Middle frontal gyrus (tissue), 1 donor: Measurements from ENCODE around the gene NTSR1.

Source experiments
- DNase-seq: peaks from one replicate; pipeline ENCODE4 v3.0.0-alpha.2; 2015; ENCODE audit warnings: low spot score; ENCODE audit errors: extremely low spot score

NTSR1 gene

DNA sequence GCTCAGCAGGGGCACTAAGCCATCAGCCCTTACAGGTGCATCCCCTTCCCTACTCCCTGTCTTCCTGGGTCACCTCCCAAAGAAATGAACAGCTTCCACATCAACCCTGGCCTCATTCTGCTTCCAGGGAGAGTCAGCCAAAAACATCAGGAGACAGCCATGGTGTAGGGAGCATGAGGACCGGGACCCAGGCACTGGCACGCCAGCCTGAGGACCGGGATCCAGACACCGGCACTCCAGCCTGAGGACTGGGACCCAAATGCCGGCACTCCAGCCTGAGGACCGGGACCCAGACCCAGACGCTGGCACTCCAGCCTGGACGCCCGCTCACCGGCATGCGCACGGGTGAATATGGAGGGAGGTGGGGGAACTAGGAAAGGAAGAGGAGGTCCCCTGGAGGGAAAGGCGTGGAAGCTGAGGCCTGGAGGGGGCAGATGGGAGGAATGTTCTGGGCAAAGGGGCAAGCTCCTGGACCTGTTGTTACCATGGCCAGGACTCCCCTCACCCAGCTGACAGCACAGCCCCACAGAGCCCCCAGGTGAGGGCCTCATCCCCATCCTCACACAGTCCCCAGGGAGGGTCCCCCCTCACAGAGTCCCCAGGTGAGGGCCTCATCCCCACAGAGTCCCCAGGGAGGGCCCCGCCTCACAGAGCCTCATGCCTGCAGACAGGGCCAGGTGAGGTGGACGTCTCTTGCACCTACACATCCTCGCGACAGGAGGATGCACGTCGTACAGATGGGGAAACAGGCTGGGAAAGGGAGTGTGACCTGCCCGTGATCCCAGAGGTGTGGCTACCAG, 61.7 kb downstream of the NTSR1 start:
- no peak for DNase-seq

DNA sequence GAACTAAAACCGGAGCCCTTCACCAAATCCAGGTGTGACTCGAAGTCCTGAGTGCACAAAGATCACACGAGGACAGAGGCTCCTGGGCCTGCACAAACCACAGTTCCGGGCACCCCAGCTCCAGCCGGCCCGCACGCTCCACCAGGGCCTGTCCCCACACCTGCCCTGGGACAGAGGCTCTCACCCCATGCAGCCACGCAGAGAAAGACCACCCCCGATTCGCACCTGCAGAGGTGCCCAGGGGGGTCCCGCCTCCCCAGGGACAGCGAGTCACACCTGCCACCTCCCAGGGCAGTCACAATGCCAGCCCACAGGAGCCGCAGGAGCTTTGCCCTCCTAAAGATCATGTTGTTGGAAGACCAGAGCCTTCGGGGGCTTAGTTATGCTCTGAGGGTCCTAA, 62.3 kb downstream of the NTSR1 start:
- no peak for DNase-seq

DNA sequence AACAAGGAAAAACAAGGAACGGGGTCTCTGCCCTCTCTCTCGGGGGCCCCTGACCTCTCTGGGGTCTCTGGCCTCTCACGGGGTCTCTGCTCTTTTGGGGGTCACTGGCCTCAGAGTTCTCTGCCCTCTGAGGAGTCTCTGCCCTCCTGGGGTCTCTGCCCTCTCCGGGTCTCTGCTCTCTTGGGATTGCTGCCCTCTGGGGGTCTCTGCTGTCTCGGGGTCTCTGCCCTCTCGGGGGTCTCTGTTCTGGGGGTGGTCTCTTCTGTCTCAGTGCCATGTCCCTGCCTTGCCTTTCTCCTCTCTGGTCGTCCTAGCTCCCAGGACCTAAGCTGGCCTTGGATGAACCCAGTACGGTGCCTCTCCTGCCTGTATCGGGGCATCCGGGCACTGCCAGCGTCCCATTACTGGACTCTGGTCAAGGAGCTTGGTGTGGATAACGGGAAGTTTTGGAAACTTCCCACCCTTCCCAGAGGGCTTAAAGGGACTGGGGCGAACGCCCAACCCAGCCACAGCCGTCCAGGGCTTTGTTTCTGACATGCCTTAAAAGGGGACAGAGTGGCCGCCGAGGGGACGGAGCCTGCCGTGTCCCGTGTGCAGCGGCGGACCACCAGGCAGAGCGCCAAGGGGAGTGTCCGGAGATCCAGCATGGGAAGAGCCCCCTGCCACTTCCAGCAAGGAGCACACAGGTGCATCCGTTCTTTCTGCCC, 62.9 kb downstream of the NTSR1 start:
- no peak for DNase-seq

DNA sequence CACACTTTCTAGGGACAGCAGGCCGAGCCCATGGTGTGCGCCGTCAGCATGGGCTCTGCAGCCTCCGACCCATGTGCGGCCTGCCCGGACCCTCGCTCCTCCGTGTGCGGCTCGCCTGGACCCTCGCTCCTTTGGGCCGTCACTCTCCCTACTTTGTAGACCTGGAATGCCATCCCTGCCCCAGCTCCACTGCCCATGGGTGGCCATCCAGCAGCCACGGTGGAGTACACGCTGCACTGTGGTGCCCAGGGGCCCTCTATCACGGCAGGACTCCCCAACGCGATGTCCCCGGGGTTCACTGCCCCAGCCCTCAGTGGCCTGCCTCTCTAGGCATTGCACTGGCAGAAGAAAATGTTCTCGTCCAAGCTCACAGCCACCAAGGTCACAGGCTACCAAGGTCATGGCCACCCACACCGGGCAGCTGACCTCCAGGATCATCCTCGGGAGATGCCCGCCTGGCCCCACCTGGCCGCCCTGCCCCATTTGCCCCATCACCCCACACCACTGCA, 63.5 kb downstream of the NTSR1 start:
- DNase-seq: no peak

DNA sequence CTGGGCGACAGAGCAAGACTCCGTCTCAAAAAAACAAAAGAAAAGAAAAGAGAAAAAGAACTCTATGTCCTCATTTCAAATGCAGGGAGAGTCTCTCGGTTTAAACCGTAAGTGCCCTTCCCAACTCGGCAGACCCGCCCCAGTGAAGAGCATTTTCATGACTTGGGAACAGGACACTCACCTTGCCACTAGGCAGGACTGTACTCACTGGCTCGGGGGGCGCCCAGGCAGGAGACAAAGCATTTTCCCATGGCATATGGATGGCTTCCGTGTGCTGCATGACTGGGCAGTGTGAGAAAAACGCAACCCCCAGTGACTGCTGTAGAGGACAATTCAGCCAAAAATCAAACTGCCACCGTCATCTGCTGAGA, 64.0 kb downstream of the NTSR1 start:
- DNase-seq: no peak

DNA sequence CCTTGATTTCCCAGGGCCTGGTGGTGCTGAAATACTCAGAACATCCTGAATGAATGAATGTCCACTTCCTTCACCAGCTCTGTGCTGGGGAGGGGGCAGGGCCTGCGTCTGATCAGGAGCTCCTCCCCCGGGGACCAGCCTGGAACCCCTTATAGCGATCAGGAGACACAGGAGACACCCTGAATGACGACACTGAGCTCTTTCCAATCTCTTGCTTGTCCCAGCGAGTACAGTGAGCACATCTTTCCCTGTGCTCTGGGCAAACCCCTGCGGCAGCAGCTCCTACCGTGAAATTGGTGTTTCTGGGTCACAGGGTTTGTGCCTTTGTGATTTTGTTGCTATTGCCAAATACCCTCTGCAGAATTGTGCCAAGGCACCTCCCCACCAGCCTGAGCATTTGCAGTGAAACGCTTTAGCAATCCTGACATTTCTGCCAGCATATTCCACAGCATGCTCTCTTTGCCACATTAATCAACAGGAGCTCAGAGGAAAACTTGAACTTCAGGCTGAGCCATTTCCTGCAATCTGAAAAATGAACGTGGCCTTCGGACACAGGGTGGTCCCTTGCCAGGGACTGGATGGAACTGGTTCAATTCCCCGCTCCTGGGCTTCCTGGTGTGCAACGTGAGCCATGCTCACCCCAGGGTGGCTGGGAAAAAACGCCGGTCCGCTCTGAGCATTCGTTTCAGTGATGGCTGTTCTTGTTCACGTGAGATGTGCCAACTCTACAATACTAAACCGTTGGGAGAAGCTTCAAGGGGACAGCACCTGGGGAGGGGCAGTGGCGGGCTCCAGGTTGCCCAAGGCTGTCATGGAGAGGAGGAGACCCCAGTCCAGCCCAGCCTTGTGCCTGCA, 64.6 kb downstream of the NTSR1 start:
- DNase-seq: no peak

DNA sequence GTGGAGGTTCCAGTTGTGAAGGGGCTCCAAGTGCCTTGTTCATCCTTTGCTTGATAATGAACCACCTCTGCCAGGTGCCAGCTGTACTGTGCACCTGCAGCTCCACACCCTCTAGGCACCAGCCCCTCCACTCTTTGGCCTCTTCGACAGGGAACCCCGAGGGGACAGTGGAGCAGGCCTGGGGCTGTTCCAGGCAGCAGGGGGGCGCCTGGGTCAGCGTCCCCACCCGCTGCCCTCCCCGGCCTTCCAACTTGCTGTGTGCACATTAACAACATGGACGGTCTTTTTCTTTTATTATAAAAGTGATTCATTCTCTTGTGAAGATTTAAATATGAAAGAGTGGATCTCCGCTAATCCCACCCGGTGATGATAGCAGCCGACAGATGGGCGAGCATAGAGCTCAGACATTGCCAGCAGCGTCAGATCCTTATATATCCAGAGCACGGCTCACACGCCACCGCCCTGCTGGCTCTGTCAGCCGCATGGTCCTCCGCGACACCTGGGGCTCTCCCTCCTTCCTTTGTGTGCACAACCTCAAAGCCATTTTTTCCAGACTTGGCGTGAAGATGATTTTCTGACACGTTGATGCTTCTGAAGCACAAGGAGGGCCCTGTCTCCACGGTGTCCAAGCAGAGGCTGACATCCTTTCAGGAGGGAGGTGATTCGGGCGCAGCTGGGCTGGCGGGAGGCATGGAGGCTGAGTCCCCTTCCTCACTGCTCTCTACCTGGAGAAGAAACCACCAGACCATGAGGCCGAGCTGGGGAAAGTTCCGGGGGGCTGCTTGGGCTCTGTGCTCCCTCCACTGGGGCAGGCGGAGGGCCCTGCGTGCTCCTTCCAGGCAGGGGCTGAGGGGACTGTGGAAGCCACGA, 65.4 kb downstream of the NTSR1 start:
- no peak for DNase-seq

DNA sequence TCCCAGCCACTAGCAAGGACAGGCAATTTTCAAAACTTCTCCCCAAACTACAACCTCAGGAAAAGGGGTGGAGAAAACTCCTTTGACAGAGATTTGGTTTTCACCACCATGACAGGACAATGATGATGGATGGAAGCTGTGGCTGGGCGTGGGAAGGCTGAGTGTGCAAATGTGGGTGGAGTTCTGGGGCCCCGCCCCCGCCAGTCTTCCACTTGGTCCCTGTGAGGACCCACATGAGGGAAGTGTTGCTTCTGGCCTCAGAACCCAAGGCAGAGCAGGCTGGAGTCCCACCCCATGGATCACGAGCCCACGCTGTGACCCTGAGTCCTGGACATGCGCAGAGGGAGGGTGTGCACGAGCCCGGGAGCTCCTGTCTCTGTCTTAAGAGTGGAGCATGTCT, 66.1 kb downstream of the NTSR1 start:
- no peak for DNase-seq

DNA sequence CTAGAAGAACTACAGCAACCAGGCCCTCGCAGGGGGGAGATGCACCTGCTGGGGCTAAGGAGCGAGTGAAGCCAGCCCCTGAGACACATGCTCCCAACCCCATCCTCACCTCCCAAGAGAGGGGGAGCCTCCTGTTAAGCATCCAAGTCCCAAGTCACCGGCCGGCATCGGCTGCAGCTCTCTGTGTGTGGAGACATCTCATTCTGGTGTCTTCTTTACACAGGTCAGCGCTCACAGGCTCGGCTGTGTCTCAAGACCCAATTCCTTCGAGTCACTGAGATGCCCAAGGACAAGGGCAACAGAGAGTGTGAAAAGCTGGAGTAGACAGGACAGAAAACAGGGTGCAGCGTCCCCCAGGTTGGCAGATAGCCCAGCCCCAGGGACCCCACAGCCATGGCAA, 66.6 kb downstream of the NTSR1 start:
- DNase-seq: no peak

DNA sequence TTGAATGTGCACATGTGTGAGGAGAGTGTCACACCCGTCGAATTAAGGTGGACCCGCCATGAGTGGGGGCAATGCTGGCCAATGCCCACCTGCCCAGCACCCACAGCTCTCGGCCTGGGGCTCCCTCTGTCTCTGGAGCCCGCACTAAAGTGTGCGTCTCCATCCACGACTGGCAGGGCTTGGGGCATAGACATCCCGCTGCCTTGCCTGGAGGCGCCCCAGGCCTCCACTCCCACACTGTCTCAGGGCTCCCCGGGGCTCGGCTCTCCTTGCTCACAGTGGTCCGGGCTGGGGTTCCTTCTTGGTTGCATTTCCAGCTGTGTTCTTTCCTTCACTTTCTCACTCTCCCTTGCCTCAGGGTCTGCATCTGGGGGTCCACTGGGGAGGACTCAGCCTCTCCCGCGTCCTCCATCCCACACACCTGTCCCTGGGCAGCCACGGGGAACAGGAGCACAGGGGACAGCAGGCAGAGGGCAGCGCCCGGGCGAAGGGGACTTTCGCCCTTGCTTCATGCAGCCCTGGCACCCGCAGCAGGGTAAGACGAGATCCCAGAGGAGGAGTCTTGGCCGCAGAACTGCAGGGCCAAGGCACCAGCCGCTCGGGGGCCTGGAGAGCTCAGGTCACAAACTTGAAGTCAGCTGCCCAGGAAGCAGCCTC, 67.5 kb downstream of the NTSR1 start:
- DNase-seq: no peak

DNA sequence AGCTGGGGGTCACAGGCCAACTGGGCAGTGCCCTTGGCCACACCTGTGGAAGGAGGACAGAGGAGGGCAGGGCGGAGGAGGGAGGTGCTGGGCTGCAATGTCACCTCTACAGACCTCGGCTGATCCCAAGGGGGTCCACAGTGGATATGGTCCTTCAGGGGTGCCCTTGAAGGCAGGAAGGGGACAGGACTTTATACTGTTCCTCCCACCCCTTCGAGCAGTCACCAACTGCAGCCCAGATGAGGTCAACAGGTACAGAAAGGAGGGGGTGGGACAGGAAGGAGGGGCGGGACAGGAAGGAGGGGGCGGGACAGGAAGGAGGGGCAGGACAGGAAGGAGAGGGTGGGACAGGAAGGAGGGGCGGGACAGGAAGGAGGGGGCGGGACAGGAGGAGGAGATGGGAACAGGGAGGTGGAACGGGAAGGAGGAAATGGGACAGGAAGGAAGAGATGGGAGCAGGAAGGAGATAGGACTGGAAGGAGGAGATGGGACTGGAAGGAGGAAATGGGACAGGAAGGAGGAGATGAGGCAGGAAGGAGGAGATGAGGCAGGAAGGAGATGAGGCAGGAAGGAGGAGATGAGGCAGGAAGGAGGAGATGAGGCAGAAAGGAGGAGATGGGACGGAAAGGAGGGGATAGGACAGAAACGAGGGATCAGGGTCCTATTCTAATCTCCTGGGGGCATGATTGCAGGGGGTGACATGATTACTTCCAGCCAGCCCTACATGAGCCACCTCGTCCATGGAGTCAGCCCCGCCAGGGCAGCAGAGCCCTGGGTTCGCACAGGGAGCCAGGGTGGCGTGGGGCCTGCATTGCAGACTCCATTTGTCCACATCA, 68.3 kb downstream of the NTSR1 start:
- DNase-seq: no peak

DNA sequence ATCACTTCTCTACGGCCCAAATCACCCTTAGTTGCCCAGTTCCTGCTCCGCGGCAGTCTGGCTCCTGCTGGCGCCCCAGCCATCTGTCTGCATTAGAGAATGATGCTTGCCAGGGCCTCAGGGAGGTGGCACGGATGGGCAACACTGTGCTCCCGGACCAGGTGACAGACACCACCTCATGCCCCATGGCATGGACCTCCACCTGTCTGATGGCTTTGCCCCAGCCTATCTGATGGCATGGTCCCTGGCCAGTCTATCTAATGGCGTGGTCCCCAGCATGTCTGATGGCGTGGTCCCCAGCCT, 68.8 kb downstream of the NTSR1 start:
- no peak for DNase-seq

DNA sequence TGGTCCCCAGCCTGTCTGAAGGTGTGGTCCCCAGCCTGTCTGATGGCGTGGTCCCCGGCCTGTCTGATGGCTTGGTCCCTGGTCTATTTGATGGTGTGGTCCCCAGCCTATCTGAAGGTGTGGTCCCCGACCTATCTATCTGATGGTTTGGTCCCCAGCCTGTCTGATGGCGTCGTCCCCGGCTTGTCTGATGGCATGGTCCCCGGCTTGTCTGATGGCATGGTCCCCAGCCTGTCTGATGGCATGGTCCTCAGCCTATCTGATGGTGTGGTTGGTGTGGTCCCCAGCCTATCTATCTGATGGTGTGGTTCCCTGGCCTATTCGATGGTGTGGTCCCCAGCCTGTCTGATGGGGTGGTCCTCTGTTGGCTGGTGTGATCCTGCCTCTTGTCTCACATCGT, 69.4 kb downstream of the NTSR1 start:
- DNase-seq: no peak

DNA sequence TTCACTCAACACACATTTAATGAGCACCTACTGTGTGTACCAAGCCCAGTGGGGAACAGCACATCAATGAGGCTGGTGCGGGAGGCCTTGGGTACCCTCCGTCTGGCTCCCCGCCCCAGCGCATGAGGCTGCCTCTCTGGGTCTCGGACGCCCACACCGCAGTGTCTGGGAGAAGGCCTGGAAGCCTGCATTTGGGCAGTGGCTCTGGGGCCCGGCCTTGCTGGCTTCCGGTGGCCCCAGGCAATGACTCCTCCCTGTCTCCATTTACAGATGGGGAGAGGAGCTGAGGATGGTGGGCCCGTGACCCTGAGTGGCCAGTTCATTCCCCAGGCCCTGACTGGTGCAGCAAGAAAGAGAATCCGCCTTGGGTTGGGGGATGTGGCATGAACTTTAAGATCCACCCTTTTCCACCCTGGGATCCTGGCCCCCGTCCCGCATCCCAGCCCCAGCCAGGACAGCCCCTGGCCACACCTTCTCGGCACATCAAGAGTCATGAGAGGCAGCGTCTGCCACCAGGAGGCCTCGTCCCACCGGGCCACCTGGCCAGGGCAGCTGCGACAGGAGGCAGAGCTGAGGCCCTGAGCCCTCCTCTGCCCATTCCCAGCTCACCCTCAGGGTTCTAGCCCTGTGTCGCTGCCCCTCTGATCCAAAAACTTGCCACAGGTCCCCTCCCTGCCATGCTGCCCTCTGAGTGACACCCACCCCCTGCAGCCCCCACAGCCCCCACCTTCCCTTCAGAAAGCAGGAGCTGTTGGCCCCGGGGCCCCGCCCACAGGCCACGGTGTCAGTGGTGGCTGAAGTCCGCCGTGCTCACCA, 70.2 kb downstream of the NTSR1 start:
- no peak for DNase-seq

DNA sequence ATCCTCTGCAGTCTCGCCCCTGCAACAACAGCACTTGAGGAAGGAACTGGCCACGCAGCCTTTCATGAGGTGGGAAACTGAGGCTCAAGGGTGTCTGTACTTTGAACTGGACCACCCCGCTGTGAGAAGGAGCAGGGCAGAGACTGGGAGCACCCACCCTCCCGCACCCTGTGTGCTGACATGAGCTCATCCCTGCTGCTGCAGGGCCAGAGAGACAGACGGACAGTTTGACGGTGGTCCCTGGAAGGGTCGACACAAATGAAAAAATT, 70.7 kb downstream of the NTSR1 start:
- no peak for DNase-seq

DNA sequence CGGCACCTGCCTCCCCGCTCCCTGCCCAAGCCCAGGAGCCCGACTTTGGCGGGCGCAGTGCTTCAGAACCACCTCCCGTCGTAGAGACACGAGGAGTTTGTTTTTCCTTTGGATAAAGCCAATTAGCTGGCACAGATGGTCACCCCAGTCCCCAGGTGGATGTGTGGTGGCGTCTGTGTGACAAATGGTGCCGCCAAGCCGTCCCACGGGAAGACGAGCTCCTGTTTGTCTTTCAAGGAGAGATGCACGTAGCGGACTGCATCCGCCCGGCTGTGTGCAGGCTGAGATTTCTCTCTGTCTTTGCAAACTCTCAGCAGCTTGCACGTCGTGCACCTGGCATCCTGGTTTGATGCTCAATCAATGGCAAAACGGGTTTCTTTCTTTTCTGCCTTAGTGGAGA, 71.6 kb downstream of the NTSR1 start:
- no peak for DNase-seq

DNA sequence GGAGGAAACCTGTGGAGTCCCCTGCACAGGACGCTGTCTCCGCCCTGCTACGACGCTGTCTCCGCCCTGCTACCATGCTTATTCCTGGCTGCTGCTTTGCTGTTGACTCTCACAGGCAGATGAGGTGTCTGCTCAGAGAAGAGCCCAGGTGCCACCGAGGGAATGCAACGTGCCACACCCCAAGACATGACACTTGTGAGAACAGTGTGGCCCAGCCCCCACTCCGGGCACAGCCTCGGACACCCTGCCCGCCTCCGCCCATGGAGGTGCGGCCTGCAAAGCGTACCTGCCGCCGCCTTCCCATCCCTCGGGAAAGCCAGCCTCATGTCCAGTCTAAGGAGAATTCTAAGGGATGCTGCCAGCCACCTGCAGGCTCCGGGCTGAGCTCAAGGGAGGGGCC, 72.1 kb downstream of the NTSR1 start:
- DNase-seq: no peak

DNA sequence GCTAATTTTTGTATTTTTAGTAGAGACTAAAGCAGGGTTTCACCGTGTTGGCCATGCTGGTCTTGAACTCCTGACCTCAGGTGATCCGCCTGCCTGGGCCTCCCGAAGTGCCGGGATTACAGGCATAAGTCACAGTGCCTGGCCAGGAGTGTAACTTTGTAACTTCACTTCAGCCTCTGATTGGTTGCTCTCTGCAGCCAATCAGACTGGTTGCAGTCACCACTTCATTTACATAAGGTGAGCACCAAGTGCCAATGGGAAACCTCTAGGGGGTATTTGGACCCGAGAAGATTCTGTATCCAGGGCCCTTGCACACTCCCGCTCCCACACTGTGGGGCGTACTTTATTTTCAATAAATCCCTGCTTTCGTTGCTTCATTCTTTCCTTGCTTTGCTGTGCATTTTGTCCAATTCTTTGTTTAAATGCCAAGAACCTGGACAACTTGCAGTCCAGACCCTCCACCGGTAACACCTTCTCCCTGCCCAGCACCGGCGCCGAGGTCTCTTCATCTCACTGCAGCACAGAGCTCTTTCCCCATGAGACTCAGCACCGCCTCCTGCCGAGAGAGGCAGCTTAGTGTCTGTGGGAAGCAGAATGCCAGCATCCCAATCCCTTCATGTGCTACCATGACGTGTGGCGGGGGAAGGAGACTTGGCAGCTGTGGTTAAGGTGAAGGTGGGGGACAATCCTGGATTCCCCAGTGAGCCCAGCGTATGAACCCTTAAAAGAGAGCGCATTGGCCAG, 73.7 kb downstream of the NTSR1 start:
- DNase-seq: no peak

DNA sequence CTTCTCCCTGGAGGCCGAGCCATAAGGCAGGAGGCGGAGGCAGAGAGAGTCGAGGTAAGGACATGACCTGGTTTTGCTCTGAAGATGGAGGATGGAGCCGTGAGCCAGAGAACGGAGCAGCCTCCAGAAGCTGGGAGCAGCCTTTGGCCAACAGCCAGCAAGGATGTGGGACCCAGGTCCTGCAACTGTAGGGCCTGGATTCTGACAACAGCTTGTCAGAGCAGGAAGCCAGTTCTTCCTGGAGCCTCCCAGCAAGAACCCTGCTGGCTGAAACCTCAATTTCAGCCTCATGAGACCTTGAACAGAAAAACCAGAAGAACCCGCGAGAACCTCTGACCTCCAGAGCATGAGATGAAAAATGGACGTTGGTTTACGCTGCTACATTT, 74.2 kb downstream of the NTSR1 start:
- DNase-seq: no peak
